Pancreas (tissue), 10 donors: ENCODE results near the gene RAB37. TPM values are rescaled to one million over a fixed set of nuclear protein-coding genes. Genes with fewer than 3 reads are reported as not detected.

ENCODE experiments used
- ATAC-seq, 4 donors: fragments of 200-7000 bp; cut with Tn5 transposase; one replicate each; pipeline versions ENCODE4 v1.8.0 to v1.9.1; 2020; ENCODE audit warnings: mild to moderate bottlenecking in 4 of 4, moderate library complexity in 4 of 4
- DNase-seq, 6 donors: peaks; one replicate each; pipeline ENCODE4 v3.0.0-alpha.2; 2020
- FAIRE-seq: peaks from 2 replicates; lab custom pipeline; 2012; peaks lifted over from hg19 to GRCh38; lab: Jason Lieb, UNC
- H3K27ac ChIP-seq, 4 donors: fragments of 200-600 bp; sonication (generic); 1 replicate in 3 of 4; 2 replicates in 1 of 4; pipeline versions ENCODE4 v1.5.0 to v1.8.0; 2020
- H3K27me3 ChIP-seq, 4 donors: fragments of 200-600 bp; one replicate each; pipeline ENCODE4 v1.8.0; 2021
- H3K36me3 ChIP-seq, 3 donors: fragments of 200-600 bp; sonication (generic) in 1 of 3; one replicate each; pipeline versions ENCODE4 v1.5.0 to v1.8.0; 2020 to 2021
- H3K4me1 ChIP-seq, 3 donors: fragments of 200-600 bp; one replicate each; pipeline ENCODE4 v1.8.0; 2021
- H3K4me3 ChIP-seq, 4 donors: fragments of 200-600 bp; sonication (generic) in 2 of 4; one replicate each; pipeline versions ENCODE4 v1.5.0 to v1.8.0; 2020 to 2021
- H3K9me3 ChIP-seq, 4 donors: fragments of 200-600 bp; one replicate each; pipeline ENCODE4 v1.8.0; 2021
- WGBS, 2 donors: extraction: QIAGEN DNeasy Blood & Tissue Kit; methylation state at CpG; one replicate each; pipeline ENCODE4 v1.1.7; 2013; 5-methylcytosine and 5-hydroxymethylcytosine counted together
- intact Hi-C, 3 donors: fragments of 100-400 bp; cut with DNase I; formaldehyde crosslinking; loops; one replicate each; pipeline versions ENCODE4 v1.11.1 to v1.14.2; 2022
- polyA plus RNA-seq, 2 donors: library from polyadenylated mRNA; stranded (reverse); fragments of 200-250 nt; gene quantifications; one replicate each; pipeline ENCODE4 v1.2.3, GENCODE V29; 2013
- total RNA-seq, 6 donors: library from RNA; stranded (reverse); fragmentation: NEBNext Ultra II Directional in 4 of 6; extraction: Animal tissue kit (Norgen Biotek cat#: 25700) in 4 of 6; gene quantifications; one replicate each; pipeline versions ENCODE4 v1.2.1 to v1.2.4, GENCODE V29; 2021 to 2023
- TF ChIP-seq, protein P1 (sequence below), 4 donors: fragments of 200-600 bp; sonication (generic) in 3 of 4; IDR thresholded peaks; one replicate each; pipeline versions ENCODE4 v1.5.0 to v1.8.0; 2021; ENCODE audit warnings: antibody characterized with exemption in 4 of 4
- donor health status: healthy with polysubstance abuse.
- donor health status: DM: no; HTN: no; CAD: no; lungs with moderate emphysema.
- donor health status: DM: no; HTN: no; CAD: no.
- donor health status: control.
- donor health status: control.
- donor health status: Bipolar disorder and iron deficiency.
- donor health status: DM: yes; HTN: yes; CAD: no.
- donor health status: DM: no; HTN: no; CAD: no.
- donor health status: DM: no; HTN: no; CAD: no.
- donor health status: DM: yes; HTN: yes; CAD: no.

RAB37 gene
- total and polyA plus RNA-seq, 8 donors: 0.79 to 3.1 (median 1.3) TPM

DNA sequence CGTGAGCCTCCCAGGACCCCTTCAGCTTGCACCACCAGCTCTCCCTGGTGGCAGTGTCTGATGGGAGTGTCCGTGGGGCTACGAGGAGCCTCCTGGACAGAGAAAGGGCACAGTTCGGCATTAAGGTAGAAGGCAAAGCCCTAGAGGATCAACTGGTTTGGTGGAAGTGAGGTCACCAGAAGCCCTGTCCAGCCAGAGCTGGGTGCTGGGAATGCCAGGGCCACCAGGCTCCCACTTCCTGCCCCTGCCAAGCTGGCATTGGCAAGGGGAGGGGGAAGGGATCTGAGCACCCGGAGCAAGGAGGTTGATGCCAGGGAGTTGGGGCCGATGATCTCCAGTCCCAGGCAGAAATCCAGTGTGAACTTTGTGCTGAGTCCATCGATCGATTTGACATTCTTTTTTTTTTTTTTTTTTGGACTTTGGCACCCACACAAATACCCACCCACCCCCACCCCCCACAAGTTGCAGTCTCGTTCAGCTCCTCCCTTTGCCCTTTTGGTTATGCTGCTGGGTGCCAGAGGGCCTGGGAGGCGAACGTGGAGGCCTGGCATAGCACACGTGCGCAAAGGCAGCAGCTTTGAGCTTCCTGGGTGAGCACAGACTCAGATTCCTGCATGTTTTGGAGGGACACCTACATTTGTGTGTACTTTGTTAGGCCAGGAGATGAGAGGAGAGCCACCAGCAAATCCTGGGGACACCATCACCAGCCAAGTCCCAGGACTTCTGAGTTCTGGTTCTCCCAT lies 13.4 kb downstream of the RAB37 start:
- FAIRE-seq (no peak), ATAC-seq (peak; percentile 71 to 78 (median 77)), DNase-seq (peak; percentile 82 to 98 (median 94))
- Histone ChIP-seq H3K4me3 (peak overlapping the region; percentile 55 to 98 (median 88)), H3K9me3 (no peaks in the 10 kb centered on the region), H3K27ac (peak overlapping the region; percentile 88 to 97 (median 95)), H3K4me1 (peaks cover 18 to 24% (median 23%) of the 10 kb centered on the region in 3 donors), H3K36me3 (no peaks in the 10 kb centered on the region), H3K27me3 (no peaks in the 10 kb centered on the region)
- intact Hi-C loops: loop anchor here in 1 of 3 donors (2.0 kb wide), 1 partner anchor 18 kb away; no protein-coding TSS in a partner anchor
- 8 to 15% methylated on average over 13 of the region's 13 CpGs for WGBS, 2 donors
- TF ChIP-seq, protein P1, sequence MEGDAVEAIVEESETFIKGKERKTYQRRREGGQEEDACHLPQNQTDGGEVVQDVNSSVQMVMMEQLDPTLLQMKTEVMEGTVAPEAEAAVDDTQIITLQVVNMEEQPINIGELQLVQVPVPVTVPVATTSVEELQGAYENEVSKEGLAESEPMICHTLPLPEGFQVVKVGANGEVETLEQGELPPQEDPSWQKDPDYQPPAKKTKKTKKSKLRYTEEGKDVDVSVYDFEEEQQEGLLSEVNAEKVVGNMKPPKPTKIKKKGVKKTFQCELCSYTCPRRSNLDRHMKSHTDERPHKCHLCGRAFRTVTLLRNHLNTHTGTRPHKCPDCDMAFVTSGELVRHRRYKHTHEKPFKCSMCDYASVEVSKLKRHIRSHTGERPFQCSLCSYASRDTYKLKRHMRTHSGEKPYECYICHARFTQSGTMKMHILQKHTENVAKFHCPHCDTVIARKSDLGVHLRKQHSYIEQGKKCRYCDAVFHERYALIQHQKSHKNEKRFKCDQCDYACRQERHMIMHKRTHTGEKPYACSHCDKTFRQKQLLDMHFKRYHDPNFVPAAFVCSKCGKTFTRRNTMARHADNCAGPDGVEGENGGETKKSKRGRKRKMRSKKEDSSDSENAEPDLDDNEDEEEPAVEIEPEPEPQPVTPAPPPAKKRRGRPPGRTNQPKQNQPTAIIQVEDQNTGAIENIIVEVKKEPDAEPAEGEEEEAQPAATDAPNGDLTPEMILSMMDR (IDR thresholded peaks at IDR 0.05): no peak

DNA sequence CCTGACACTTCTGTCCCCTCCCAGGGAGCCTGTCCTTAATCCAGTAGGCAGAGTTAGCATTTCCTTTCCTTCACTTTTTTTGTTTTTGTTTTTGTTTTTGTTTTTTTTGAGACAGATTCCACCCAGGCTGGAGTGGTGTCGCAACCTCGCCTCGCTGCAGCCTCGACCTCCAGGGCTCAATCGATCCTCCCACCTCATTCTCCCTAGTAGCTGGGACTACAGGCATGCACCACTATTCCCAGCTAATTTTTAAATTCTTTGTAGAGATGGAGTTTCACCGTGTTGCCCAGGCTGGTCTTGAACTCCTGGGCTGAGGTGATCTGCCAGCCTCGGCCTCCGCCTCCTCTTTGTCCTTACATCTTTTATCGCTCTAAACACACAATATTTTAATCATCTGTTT lies 15.4 kb downstream of the RAB37 start:
- peak overlapping the region in 3 of 4 donors; percentile 95 to 97 (median 95) for H3K27ac ChIP-seq
- H3K27me3 ChIP-seq: no peaks in the 10 kb centered on the region
- peaks cover 26 to 38% (median 31%) of the 10 kb centered on the region in 3 donors for H3K4me1 ChIP-seq

DNA sequence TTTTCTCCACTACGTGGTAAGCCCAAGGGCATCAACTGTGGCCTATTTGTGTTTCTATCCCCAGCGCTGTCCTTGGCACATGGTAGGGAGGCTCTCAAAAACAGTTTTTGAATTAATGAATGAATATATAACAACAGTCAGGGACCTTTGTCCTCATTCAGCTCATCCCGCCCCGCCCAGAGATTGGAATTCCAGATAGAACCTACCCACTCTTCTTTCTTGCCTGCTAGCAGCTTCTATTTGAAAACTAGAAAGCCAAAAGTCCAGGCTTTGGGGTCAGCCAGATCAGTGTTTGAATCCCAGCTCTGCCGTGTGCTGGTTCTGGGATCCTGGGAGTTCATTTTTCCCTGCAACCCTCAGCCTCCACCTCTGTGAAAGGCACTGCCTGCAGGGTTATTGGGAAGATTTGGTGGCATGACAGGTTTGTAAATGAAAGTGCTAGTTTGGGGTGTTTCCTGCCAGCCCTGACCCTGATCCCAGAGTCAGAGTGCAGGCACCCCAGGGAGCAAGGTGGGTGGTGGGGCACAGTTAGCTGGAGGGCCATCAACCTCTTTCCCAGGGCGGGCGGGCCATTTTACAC lies 15.9 kb downstream of the RAB37 start:
- H3K27me3 ChIP-seq: no peaks in the 10 kb centered on the region
- H3K4me1 ChIP-seq: peaks cover 31 to 38% (median 36%) of the 10 kb centered on the region in 3 donors
- no peak overlapping the region for H3K4me3 ChIP-seq
- H3K9me3 ChIP-seq: no peaks in the 10 kb centered on the region
- intact Hi-C loops: no loop called here
- H3K27ac ChIP-seq: peak overlapping the region in 3 of 4 donors; percentile 29 to 95 (median 95)
- TF ChIP-seq, protein P1 (IDR thresholded peaks at IDR 0.05): no peak
- 71 to 72% methylated on average over 7 of the region's 7 CpGs for WGBS, 2 donors
- FAIRE-seq (no peak), DNase-seq (peak in 1 of 6 donors; percentile 4), ATAC-seq (no peak)
- H3K36me3 ChIP-seq: no peaks in the 10 kb centered on the region

More for the DNA sequence above, 15.4 kb downstream of the RAB37 start:
- H3K36me3 ChIP-seq: no peaks in the 10 kb centered on the region
- peak overlapping the region in 1 of 4 donors; percentile 89 for H3K4me3 ChIP-seq
- TF ChIP-seq, protein P1 (IDR thresholded peaks at IDR 0.05): no peak
- ATAC-seq: no peak
- DNase-seq: no peak
- WGBS, 2 donors: 48 to 55% methylated on average over 9 of the region's 9 CpGs
- FAIRE-seq: no peak
- no peaks in the 10 kb centered on the region for H3K9me3 ChIP-seq
- intact Hi-C loops: no loop called here

DNA sequence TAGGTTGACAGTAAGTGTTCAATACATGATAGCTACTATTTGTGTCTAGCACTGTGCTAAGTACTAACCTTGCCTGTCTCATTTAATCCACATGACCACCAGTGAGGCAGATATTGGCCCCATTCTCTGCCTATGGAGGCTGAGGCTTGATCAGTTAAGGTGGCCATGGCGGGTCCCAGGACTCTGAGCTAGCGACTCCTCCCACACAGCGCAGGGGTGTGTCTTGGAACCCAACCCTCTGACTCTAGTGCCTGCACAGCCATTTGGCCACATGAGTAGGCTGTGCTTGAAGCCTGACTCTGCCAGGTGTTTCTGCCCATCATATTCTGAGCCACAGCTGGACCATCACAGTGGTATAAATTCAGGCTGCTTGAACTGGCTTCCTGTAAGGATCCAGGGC lies 17.8 kb downstream of the RAB37 start:
- intact Hi-C loops: no loop called here
- H3K27ac ChIP-seq: no peak overlapping the region
- H3K4me3 ChIP-seq: no peak overlapping the region
- H3K27me3 ChIP-seq: no peaks in the 10 kb centered on the region
- H3K9me3 ChIP-seq: no peaks in the 10 kb centered on the region
- H3K4me1 ChIP-seq: peaks cover 50 to 57% (median 55%) of the 10 kb centered on the region in 3 donors
- no peaks in the 10 kb centered on the region for H3K36me3 ChIP-seq
- WGBS, 2 donors: 92 to 98% methylated on average over 3 of the region's 3 CpGs
- DNase-seq (peak in 1 of 6 donors; percentile 31), ATAC-seq (no peak), FAIRE-seq (no peak)
- TF ChIP-seq, protein P1 (IDR thresholded peaks at IDR 0.05): no peak
